ENCODE measurements around the gene COL4A1.

Gene COL4A1

GRCh38 chr13:110270507-110270906 lies 36.5 kb downstream of the COL4A1 start:
- TF ChIP-seq, protein P1, sequence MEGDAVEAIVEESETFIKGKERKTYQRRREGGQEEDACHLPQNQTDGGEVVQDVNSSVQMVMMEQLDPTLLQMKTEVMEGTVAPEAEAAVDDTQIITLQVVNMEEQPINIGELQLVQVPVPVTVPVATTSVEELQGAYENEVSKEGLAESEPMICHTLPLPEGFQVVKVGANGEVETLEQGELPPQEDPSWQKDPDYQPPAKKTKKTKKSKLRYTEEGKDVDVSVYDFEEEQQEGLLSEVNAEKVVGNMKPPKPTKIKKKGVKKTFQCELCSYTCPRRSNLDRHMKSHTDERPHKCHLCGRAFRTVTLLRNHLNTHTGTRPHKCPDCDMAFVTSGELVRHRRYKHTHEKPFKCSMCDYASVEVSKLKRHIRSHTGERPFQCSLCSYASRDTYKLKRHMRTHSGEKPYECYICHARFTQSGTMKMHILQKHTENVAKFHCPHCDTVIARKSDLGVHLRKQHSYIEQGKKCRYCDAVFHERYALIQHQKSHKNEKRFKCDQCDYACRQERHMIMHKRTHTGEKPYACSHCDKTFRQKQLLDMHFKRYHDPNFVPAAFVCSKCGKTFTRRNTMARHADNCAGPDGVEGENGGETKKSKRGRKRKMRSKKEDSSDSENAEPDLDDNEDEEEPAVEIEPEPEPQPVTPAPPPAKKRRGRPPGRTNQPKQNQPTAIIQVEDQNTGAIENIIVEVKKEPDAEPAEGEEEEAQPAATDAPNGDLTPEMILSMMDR (IDR thresholded peaks at IDR 0.05; ENCODE audit: insufficient read depth, low read depth, low read length, missing control alignments), result no peak
- no peak overlapping the region for H3K4me3 ChIP-seq (ENCODE audit: low read depth, low read length)
- no peak for DNase-seq (ENCODE audit: low read depth)

GRCh38 chr13:110269509-110270185 lies 37.3 kb downstream of the COL4A1 start:
- TF ChIP-seq, protein P1 (IDR thresholded peaks at IDR 0.05; ENCODE audit: insufficient read depth, low read depth, low read length, missing control alignments), result no peak
- H3K4me3 ChIP-seq (ENCODE audit: low read depth, low read length), result no peak overlapping the region
- no peak for DNase-seq (ENCODE audit: low read depth)

GRCh38 chr13:110268576-110269185 lies 38.3 kb downstream of the COL4A1 start:
- H3K4me3 ChIP-seq (ENCODE audit: low read depth, low read length), result no peak overlapping the region
- DNase-seq (ENCODE audit: low read depth), result no peak
- TF ChIP-seq, protein P1 (IDR thresholded peaks at IDR 0.05; ENCODE audit: insufficient read depth, low read depth, low read length, missing control alignments), result no peak

DNA sequence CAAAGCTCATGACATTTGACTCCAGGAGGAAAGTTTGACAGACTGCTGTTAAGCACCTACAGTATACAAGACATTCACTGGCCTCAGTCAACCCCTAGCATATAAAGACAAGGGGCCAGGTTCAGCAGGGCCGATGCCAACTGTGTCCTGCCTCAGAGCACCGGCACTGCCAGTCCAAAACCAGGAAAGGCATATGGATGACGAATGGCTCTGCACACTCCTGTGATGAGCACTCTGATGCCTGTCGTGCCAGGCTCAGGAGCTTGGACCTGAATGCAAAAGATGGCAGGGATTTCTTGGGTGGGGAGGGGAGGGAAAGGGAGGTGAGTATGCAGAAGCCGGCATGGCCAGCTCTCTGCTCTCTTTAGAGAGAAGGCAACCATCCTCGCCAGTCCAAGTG lies 38.9 kb downstream of the COL4A1 start:
- no peak overlapping the region for H3K4me3 ChIP-seq (ENCODE audit: low read depth, low read length)
- TF ChIP-seq, protein P1 (IDR thresholded peaks at IDR 0.05; ENCODE audit: insufficient read depth, low read depth, low read length, missing control alignments), result no peak
- DNase-seq (ENCODE audit: low read depth), result no peak

- no peak overlapping the region for H3K4me3 ChIP-seq (ENCODE audit: low read depth, low read length)
- TF ChIP-seq, protein P1 (IDR thresholded peaks at IDR 0.05; ENCODE audit: insufficient read depth, low read depth, low read length, missing control alignments), result no peak
- DNase-seq (ENCODE audit: low read depth), result no peak
Measured at GRCh38 chr13:110266983-110267382, 40.0 kb downstream of the COL4A1 start.

DNA sequence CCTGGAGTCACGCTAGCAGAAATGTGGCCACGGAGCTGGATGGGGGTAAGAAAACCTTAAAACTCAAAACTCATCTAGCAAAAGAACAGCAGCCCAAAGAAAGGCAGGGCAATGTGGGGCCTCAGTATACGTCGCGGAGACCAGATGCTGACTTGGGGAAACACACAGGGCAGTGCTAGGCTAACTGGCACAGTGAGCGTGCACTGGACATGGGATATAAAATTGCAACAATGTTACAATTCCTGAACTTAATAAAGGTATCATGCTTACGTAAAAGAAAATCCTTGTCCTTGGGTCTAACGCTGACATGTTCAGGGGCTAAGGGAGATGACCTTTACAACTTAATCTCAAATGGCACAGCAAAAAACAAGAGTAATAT lies 40.5 kb downstream of the COL4A1 start:
- DNase-seq (ENCODE audit: low read depth), result no peak
- TF ChIP-seq, protein P1 (IDR thresholded peaks at IDR 0.05; ENCODE audit: insufficient read depth, low read depth, low read length, missing control alignments), result no peak

More for the DNA sequence above, 40.5 kb downstream of the COL4A1 start:
- H3K4me3 ChIP-seq (ENCODE audit: low read depth, low read length), result no peak overlapping the region
